Stomach (tissue), 4 donors: ENCODE results near the gene KLHL17.

Experiments
- CTCF ChIP-seq, 7 experiments: fragments of 450-650 bp in 4 of 7; fragments of 200-600 bp in 3 of 7; sonication (generic) in 3 of 7; IDR thresholded peaks; one replicate each; pipeline ENCODE4 v1.5.1; 2016 to 2019; ENCODE audit warnings: antibody characterized with exemption in 7 of 7, control low read depth in 2 of 7, mild to moderate bottlenecking in 1 of 7
- EP300 ChIP-seq: sonication (generic); formaldehyde crosslinking; IDR thresholded peaks from one replicate; pipeline ENCODE4 v1.6.1; 2017; ENCODE audit warnings: antibody characterized with exemption
- POLR2A ChIP-seq, 4 donors: fragments of 450-650 bp; IDR thresholded peaks; one replicate each; pipeline ENCODE4 v1.6.1; 2016; ENCODE audit warnings: antibody characterized with exemption in 4 of 4, control low read depth in 2 of 4, mild to moderate bottlenecking in 1 of 4, moderate library complexity in 1 of 4
- POLR2AphosphoS5 ChIP-seq, 3 donors: sonication (generic); formaldehyde crosslinking; IDR thresholded peaks; one replicate each; pipeline ENCODE4 v1.6.1; 2016; ENCODE audit warnings: antibody characterized with exemption in 3 of 3

DNA sequence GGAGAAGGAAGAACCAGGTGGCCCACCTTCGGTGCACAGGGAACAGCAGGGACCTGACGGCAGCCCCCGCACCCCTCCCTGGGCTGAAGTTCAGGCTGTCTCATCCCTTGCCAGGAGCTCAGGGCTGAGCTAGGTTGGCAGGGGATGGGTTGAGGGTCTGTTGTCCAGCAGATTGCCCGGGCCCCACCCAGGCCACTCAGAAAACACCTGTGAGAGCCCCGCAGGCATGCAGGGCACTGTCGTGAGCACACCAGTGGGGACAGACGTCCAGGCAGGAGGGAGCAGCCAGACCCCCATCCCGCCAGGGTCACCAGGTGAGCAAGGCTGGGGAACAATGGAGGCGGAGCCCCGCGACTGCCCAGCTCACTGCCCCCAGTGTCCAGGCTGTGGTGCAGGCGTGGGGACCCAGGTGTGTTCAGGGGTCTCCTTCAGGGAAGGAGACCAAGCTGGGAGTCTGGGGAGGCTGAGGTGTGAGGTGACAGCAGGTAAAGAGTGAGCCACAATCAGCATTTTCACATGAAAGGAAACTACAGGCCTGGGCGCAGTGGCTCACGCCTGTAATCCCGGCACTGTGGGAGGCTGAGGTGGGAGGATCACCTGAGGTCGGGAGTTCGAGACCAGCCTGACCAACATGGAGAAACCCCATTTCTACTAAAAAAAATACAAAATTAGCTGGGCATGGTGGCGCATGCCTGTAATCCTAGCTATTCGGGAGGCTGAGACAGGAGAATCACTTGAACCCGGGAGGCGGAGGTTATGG, 46.1 kb upstream of the KLHL17 start:
- TF ChIP-seq CTCF (IDR thresholded peaks at IDR 0.05) (no peak), POLR2A (IDR thresholded peaks at IDR 0.05) (no peak), EP300 (no peak), POLR2AphosphoS5 (IDR thresholded peaks at IDR 0.05) (no peak)
